GM23338 (cell line): ENCODE data around the gene ACTG2. TPM values are rescaled to one million over a fixed set of nuclear protein-coding genes. Genes with fewer than 3 reads are reported as not detected.

Experiments
- ATAC-seq: fragments of 200-7000 bp; cut with Tn5 transposase; 3 replicates; pipeline ENCODE4 v1.9.1; 2020
- DNase-seq: peaks from one replicate; pipeline ENCODE4 v3.0.0-alpha.2; 2015; ENCODE audit warnings: low spot score
- H2AFZ ChIP-seq: fragments of 200-600 bp; sonication (generic); 2 replicates; pipeline ENCODE4 v1.8.0; 2016; ENCODE audit warnings: antibody characterized with exemption, mild to moderate bottlenecking, moderate library complexity
- H3F3A ChIP-seq: fragments of 200-600 bp; sonication (generic); replicated peaks from 2 replicates; pipeline ENCODE4 v1.8.0; 2017; ENCODE audit warnings: antibody characterized with exemption, mixed run types, low read depth
- H3K27ac ChIP-seq: fragments of 200-600 bp; sonication (generic); 2 replicates; pipeline ENCODE4 v1.6.1; 2016; ENCODE audit warnings: low read depth
- H3K27me3 ChIP-seq: fragments of 200-600 bp; sonication (generic); 2 replicates; pipeline ENCODE4 v1.8.0; 2016; ENCODE audit warnings: mild to moderate bottlenecking, mixed run types, moderate library complexity; ENCODE audit not compliant: insufficient read depth
- H3K36me3 ChIP-seq: fragments of 200-600 bp; sonication (generic); 2 replicates; pipeline ENCODE4 v1.8.0; 2016; ENCODE audit warnings: mild to moderate bottlenecking; ENCODE audit not compliant: insufficient read depth
- H3K4me1 ChIP-seq: fragments of 200-600 bp; sonication (generic); 2 replicates; pipeline ENCODE4 v1.8.0; 2016; ENCODE audit warnings: mild to moderate bottlenecking, moderate library complexity; ENCODE audit not compliant: insufficient read depth
- H3K4me2 ChIP-seq: fragments of 200-600 bp; sonication (generic); 2 replicates; pipeline ENCODE4 v1.7.1; 2017; ENCODE audit warnings: mixed run types
- H3K4me3 ChIP-seq: fragments of 200-600 bp; sonication (generic); 2 replicates; pipeline ENCODE4 v1.6.1; 2016; ENCODE audit warnings: mixed run types
- H3K79me2 ChIP-seq: fragments of 200-600 bp; sonication (generic); replicated peaks from 2 replicates; pipeline ENCODE4 v1.8.0; 2017; ENCODE audit warnings: mild to moderate bottlenecking; ENCODE audit not compliant: insufficient read depth
- H3K9me2 ChIP-seq: fragments of 200-600 bp; sonication (generic); 2 replicates; pipeline ENCODE4 v1.8.0; 2017; ENCODE audit not compliant: insufficient read depth
- H4K20me1 ChIP-seq: fragments of 200-600 bp; sonication (generic); replicated peaks from 2 replicates; pipeline ENCODE4 v1.8.0; 2017; ENCODE audit warnings: mild to moderate bottlenecking; ENCODE audit not compliant: insufficient read depth
- H3K27ac Mint-ChIP-seq: 2 replicates; pipeline ENCODE4 v1.8.0; 2020; ENCODE audit warnings: inconsistent platforms, mild to moderate bottlenecking, moderate library complexity, mixed read lengths
- H3K27me3 Mint-ChIP-seq: 3 replicates; pipeline ENCODE4 v1.8.0; 2022; ENCODE audit warnings: low read depth, mild to moderate bottlenecking, moderate library complexity, mixed read lengths, inconsistent platforms; ENCODE audit not compliant: insufficient read depth, poor library complexity
- H3K36me3 Mint-ChIP-seq: 3 replicates; pipeline ENCODE4 v1.8.0; 2021; ENCODE audit warnings: low read depth, mild to moderate bottlenecking, inconsistent platforms, moderate library complexity, mixed read lengths
- H3K4me1 Mint-ChIP-seq: 3 replicates; pipeline ENCODE4 v1.8.0; 2020; ENCODE audit warnings: mild to moderate bottlenecking, inconsistent platforms, mixed read lengths
- H3K4me3 Mint-ChIP-seq: 3 replicates; pipeline ENCODE4 v1.8.0; 2021; ENCODE audit warnings: moderate library complexity, mild to moderate bottlenecking, inconsistent platforms, mixed read lengths
- H3K9me3 Mint-ChIP-seq: 3 replicates; pipeline ENCODE4 v1.8.0; 2020; ENCODE audit warnings: moderate library complexity, mild to moderate bottlenecking, inconsistent platforms, mixed read lengths
- CREB1 ChIP-seq: fragments of 250-450 bp; sonication (Bioruptor Pico); IDR thresholded peaks from 2 replicates; pipeline ENCODE4 v1.5.0; 2020; ENCODE audit warnings: low read depth, mild to moderate bottlenecking, moderate library complexity
- EZH2 ChIP-seq: fragments of 200-600 bp; sonication (generic); IDR thresholded peaks from one replicate; pipeline ENCODE4 v1.8.0; 2017; ENCODE audit warnings: antibody characterized with exemption, mild to moderate bottlenecking, low read depth; ENCODE audit not compliant: unreplicated experiment
- EZH2phosphoT487 ChIP-seq: fragments of 200-600 bp; sonication (generic); IDR thresholded peaks from one replicate; pipeline ENCODE4 v1.8.1; 2018; ENCODE audit warnings: antibody characterized with exemption; ENCODE audit not compliant: unreplicated experiment
- JUNB ChIP-seq: IDR thresholded peaks from one replicate; pipeline ENCODE4 v1.6.1; 2016; ENCODE audit warnings: antibody characterized with exemption; ENCODE audit not compliant: unreplicated experiment
- NANOG ChIP-seq: IDR thresholded peaks from 2 replicates; pipeline ENCODE4 v1.6.1; 2016; ENCODE audit warnings: antibody characterized with exemption, borderline replicate concordance
- POLR2AphosphoS5 ChIP-seq: IDR thresholded peaks from 2 replicates; pipeline ENCODE4 v1.6.1; 2016; ENCODE audit warnings: antibody characterized with exemption, low read depth
- STAT1 ChIP-seq: IDR thresholded peaks from one replicate; pipeline ENCODE4 v1.6.1; 2016; ENCODE audit warnings: antibody characterized with exemption; ENCODE audit not compliant: unreplicated experiment
- ZNF114 ChIP-seq: fragments of 250-450 bp; sonication (Bioruptor Pico); IDR thresholded peaks from 2 replicates; pipeline ENCODE4 v1.5.0; 2020; ENCODE audit warnings: mild to moderate bottlenecking, moderate library complexity
- ZNF331 ChIP-seq: fragments of 250-450 bp; sonication (Bioruptor Pico); IDR thresholded peaks from 2 replicates; pipeline ENCODE4 v1.5.0; 2020; ENCODE audit warnings: low read depth, mild to moderate bottlenecking, moderate library complexity
- polyA plus RNA-seq: library from polyadenylated mRNA; unstranded; fragments of >200 nt; fragmentation: Nextera tagmentation; extraction: Ambion mirVana; gene quantifications from 2 replicates; pipeline ENCODE4 v1.2.1, GENCODE V29; 2016
- total RNA-seq: library from RNA; depleted of rRNA; stranded (reverse); fragments of >200 nt; shearing (Covaris generic); gene quantifications from 2 replicates; pipeline ENCODE4 v1.2.3, GENCODE V29; 2014
- TF ChIP-seq, protein P1 (sequence below): fragments of 250-450 bp; sonication (Bioruptor Pico); IDR thresholded peaks from 2 replicates; pipeline ENCODE4 v1.5.0; 2020; ENCODE audit warnings: mild to moderate bottlenecking, moderate library complexity
- TF ChIP-seq, protein P2 (sequence below): IDR thresholded peaks from one replicate; pipeline ENCODE4 v1.6.1; 2018; ENCODE audit warnings: antibody characterized with exemption; ENCODE audit not compliant: unreplicated experiment
- TF ChIP-seq, protein P3 (sequence below), 2 experiments: fragments of 200-600 bp in 1 of 2; sonication (generic) in 1 of 2; conservative IDR thresholded peaks; 2 replicates each; pipeline versions ENCODE4 v1.5.1 to v1.6.1; 2016 to 2017; ENCODE audit warnings: antibody characterized with exemption in 2 of 2, low read depth in 2 of 2, mild to moderate bottlenecking in 2 of 2, moderate library complexity in 1 of 2
- TF ChIP-seq, protein P4 (sequence below): IDR thresholded peaks from 2 replicates; pipeline ENCODE4 v1.6.1; 2016; ENCODE audit warnings: antibody characterized with exemption

The ACTG2 gene
- total and polyA plus RNA-seq, 2 experiments from 2014 or later: 8.0 to 8.5 TPM

DNA sequence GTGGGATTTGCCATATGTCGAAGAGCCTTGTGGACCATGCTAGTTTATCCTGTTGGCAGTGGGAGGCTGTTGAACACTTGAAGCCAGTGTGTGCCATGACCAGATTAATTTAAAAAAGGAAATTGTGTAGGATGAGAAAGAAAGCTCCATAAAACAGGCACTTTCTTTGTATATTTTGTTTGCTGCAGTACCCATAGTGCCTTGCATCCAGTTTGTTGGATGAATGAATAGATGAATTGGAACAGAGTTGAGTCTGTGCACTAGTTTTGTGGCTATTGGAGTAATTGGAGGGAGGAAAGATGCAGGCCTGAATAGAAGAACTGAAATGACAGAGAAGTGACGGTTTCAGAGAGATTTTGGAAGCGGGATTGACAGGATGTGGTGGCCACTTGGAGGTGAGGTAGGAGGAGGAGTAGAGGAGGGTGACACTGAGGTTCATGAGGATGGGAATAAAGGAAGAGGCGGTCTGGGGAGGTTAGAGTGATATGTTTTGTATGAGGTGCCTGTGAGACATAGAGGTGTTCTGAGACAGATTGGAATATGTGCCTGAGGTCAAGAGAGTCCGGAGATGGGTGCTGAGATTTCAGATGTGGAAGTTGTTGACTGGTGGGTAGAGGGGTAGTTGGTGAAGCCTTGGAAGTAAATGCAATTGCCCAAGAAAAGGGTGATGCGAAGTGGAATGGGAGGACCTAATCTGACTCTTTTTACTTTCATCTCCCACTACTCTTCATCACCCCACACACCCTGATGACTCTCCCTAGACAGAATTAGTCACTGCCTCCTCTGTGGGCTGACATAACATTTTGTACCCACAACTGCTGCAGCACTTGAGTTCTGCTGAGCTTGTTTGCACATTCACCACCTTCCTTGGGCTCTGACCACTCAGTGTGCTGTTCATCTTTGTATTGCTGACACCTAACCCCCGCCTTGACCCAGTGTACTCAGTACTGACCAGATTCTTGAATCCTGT lies 39.0 kb downstream of the ACTG2 start:
- Histone ChIP-seq H3K9me2 (no peaks in the 10 kb centered on the region), H3K79me2 (peaks cover 99% of the 10 kb centered on the region), H4K20me1 (peaks cover 56% of the 10 kb centered on the region), H3K36me3 (no peaks in the 10 kb centered on the region; the same call in 1 of the 2 replicates), H3F3A (peaks cover 3% of the 10 kb centered on the region; the same call in 1 of the 2 replicates), H2AFZ (no peak overlapping the region), H3K27me3 (no peaks in the 10 kb centered on the region), H3K27ac (no peak overlapping the region), H3K4me1 (peaks cover 8% of the 10 kb centered on the region; the same call in 1 of the 2 replicates), H3K4me3 (no peak overlapping the region), H3K4me2 (no peak overlapping the region)
- H3K4me1 Mint-ChIP-seq: peaks cover 16% of the 10 kb centered on the region
- no peaks in the 10 kb centered on the region for H3K9me3 Mint-ChIP-seq
- DNase-seq: no peak
- H3K36me3 Mint-ChIP-seq: peaks cover 11% of the 10 kb centered on the region
- ATAC-seq: no peak
- no peak for TF ChIP-seq STAT1
- TF ChIP-seq ZNF331 (CRISPR knock-in tag): no peak
- TF ChIP-seq, protein P1, sequence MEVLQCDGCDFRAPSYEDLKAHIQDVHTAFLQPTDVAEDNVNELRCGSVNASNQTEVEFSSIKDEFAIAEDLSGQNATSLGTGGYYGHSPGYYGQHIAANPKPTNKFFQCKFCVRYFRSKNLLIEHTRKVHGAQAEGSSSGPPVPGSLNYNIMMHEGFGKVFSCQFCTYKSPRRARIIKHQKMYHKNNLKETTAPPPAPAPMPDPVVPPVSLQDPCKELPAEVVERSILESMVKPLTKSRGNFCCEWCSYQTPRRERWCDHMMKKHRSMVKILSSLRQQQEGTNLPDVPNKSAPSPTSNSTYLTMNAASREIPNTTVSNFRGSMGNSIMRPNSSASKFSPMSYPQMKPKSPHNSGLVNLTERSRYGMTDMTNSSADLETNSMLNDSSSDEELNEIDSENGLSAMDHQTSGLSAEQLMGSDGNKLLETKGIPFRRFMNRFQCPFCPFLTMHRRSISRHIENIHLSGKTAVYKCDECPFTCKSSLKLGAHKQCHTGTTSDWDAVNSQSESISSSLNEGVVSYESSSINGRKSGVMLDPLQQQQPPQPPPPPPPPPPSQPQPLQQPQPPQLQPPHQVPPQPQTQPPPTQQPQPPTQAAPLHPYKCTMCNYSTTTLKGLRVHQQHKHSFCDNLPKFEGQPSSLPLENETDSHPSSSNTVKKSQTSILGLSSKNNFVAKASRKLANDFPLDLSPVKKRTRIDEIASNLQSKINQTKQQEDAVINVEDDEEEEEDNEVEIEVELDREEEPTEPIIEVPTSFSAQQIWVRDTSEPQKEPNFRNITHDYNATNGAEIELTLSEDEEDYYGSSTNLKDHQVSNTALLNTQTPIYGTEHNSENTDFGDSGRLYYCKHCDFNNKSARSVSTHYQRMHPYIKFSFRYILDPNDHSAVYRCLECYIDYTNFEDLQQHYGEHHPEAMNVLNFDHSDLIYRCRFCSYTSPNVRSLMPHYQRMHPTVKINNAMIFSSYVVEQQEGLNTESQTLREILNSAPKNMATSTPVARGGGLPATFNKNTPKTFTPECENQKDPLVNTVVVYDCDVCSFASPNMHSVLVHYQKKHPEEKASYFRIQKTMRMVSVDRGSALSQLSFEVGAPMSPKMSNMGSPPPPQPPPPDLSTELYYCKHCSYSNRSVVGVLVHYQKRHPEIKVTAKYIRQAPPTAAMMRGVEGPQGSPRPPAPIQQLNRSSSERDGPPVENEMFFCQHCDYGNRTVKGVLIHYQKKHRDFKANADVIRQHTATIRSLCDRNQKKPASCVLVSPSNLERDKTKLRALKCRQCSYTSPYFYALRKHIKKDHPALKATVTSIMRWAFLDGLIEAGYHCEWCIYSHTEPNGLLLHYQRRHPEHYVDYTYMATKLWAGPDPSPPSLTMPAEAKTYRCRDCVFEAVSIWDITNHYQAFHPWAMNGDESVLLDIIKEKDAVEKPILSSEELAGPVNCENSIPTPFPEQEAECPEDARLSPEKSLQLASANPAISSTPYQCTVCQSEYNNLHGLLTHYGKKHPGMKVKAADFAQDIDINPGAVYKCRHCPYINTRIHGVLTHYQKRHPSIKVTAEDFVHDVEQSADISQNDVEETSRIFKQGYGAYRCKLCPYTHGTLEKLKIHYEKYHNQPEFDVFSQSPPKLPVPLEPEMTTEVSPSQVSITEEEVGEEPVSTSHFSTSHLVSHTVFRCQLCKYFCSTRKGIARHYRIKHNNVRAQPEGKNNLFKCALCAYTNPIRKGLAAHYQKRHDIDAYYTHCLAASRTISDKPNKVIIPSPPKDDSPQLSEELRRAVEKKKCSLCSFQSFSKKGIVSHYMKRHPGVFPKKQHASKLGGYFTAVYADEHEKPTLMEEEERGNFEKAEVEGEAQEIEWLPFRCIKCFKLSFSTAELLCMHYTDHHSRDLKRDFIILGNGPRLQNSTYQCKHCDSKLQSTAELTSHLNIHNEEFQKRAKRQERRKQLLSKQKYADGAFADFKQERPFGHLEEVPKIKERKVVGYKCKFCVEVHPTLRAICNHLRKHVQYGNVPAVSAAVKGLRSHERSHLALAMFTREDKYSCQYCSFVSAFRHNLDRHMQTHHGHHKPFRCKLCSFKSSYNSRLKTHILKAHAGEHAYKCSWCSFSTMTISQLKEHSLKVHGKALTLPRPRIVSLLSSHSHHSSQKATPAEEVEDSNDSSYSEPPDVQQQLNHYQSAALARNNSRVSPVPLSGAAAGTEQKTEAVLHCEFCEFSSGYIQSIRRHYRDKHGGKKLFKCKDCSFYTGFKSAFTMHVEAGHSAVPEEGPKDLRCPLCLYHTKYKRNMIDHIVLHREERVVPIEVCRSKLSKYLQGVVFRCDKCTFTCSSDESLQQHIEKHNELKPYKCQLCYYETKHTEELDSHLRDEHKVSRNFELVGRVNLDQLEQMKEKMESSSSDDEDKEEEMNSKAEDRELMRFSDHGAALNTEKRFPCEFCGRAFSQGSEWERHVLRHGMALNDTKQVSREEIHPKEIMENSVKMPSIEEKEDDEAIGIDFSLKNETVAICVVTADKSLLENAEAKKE (CRISPR knock-in tag): no peak
- TF ChIP-seq NANOG: no peak
- no peak for TF ChIP-seq EZH2
- TF ChIP-seq, protein P2, sequence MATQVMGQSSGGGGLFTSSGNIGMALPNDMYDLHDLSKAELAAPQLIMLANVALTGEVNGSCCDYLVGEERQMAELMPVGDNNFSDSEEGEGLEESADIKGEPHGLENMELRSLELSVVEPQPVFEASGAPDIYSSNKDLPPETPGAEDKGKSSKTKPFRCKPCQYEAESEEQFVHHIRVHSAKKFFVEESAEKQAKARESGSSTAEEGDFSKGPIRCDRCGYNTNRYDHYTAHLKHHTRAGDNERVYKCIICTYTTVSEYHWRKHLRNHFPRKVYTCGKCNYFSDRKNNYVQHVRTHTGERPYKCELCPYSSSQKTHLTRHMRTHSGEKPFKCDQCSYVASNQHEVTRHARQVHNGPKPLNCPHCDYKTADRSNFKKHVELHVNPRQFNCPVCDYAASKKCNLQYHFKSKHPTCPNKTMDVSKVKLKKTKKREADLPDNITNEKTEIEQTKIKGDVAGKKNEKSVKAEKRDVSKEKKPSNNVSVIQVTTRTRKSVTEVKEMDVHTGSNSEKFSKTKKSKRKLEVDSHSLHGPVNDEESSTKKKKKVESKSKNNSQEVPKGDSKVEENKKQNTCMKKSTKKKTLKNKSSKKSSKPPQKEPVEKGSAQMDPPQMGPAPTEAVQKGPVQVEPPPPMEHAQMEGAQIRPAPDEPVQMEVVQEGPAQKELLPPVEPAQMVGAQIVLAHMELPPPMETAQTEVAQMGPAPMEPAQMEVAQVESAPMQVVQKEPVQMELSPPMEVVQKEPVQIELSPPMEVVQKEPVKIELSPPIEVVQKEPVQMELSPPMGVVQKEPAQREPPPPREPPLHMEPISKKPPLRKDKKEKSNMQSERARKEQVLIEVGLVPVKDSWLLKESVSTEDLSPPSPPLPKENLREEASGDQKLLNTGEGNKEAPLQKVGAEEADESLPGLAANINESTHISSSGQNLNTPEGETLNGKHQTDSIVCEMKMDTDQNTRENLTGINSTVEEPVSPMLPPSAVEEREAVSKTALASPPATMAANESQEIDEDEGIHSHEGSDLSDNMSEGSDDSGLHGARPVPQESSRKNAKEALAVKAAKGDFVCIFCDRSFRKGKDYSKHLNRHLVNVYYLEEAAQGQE: no peak
- TF ChIP-seq POLR2AphosphoS5: no peak
- TF ChIP-seq CREB1: no peak
- TF ChIP-seq, protein P3, sequence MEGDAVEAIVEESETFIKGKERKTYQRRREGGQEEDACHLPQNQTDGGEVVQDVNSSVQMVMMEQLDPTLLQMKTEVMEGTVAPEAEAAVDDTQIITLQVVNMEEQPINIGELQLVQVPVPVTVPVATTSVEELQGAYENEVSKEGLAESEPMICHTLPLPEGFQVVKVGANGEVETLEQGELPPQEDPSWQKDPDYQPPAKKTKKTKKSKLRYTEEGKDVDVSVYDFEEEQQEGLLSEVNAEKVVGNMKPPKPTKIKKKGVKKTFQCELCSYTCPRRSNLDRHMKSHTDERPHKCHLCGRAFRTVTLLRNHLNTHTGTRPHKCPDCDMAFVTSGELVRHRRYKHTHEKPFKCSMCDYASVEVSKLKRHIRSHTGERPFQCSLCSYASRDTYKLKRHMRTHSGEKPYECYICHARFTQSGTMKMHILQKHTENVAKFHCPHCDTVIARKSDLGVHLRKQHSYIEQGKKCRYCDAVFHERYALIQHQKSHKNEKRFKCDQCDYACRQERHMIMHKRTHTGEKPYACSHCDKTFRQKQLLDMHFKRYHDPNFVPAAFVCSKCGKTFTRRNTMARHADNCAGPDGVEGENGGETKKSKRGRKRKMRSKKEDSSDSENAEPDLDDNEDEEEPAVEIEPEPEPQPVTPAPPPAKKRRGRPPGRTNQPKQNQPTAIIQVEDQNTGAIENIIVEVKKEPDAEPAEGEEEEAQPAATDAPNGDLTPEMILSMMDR (conservative IDR thresholded peaks at IDR 0.05; ENCODE audit: low read depth in 2 of 2): no peak
- TF ChIP-seq, protein P4, sequence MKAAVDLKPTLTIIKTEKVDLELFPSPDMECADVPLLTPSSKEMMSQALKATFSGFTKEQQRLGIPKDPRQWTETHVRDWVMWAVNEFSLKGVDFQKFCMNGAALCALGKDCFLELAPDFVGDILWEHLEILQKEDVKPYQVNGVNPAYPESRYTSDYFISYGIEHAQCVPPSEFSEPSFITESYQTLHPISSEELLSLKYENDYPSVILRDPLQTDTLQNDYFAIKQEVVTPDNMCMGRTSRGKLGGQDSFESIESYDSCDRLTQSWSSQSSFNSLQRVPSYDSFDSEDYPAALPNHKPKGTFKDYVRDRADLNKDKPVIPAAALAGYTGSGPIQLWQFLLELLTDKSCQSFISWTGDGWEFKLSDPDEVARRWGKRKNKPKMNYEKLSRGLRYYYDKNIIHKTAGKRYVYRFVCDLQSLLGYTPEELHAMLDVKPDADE: no peak
- TF ChIP-seq EZH2phosphoT487: no peak
- TF ChIP-seq ZNF114 (CRISPR knock-in tag): no peak
- no peak for TF ChIP-seq JUNB
- H3K4me3 Mint-ChIP-seq: no peak overlapping the region
- H3K27me3 Mint-ChIP-seq: peaks cover 2% of the 10 kb centered on the region
- H3K27ac Mint-ChIP-seq: no peak overlapping the region
